CMK (cell line): Measurements from ENCODE around the gene SHQ1.

Experiments used
- DNase-seq: peaks from one replicate; pipeline ENCODE4 v3.0.0-alpha.2; 2010; ENCODE audit warnings: low read depth

SHQ1 gene

GRCh38 chr3:72848703-72849081 lies 447 bp upstream of the SHQ1 start:
- no peak for DNase-seq

- DNase-seq = no peak
These were observed 963 bp downstream of the SHQ1 start for GRCh38 chr3:72847282-72847681.

GRCh38 chr3:72846166-72846565 lies 2.1 kb downstream of the SHQ1 start:
- DNase-seq = no peak

- DNase-seq = no peak
These were observed 3.7 kb downstream of the SHQ1 start for GRCh38 chr3:72844436-72844993.

- DNase-seq = no peak
These were observed 9.2 kb downstream of the SHQ1 start for GRCh38 chr3:72839057-72839456.

GRCh38 chr3:72836923-72837322 lies 11.3 kb downstream of the SHQ1 start:
- no peak for DNase-seq

GRCh38 chr3:72836416-72836815 lies 11.8 kb downstream of the SHQ1 start:
- no peak for DNase-seq

GRCh38 chr3:72830452-72831223 lies 17.6 kb downstream of the SHQ1 start:
- no peak for DNase-seq

- DNase-seq = no peak
These were observed 18.5 kb downstream of the SHQ1 start for GRCh38 chr3:72829701-72830100.

- DNase-seq = no peak
These were observed 27.0 kb downstream of the SHQ1 start for GRCh38 chr3:72821161-72821781.

GRCh38 chr3:72820415-72820814 lies 27.8 kb downstream of the SHQ1 start:
- DNase-seq = no peak

GRCh38 chr3:72818905-72819304 lies 29.3 kb downstream of the SHQ1 start:
- no peak for DNase-seq

GRCh38 chr3:72818092-72818773 lies 30.0 kb downstream of the SHQ1 start:
- DNase-seq = no peak

- no peak for DNase-seq
These were observed 31.3 kb downstream of the SHQ1 start for GRCh38 chr3:72816862-72817355.

- no peak for DNase-seq
These were observed 33.9 kb downstream of the SHQ1 start for GRCh38 chr3:72814308-72814707.

GRCh38 chr3:72812201-72812600 lies 36.0 kb downstream of the SHQ1 start:
- no peak for DNase-seq

- DNase-seq = no peak
These were observed 36.7 kb downstream of the SHQ1 start for GRCh38 chr3:72811571-72811970.

GRCh38 chr3:72810659-72811434 lies 37.4 kb downstream of the SHQ1 start:
- no peak for DNase-seq

GRCh38 chr3:72810063-72810462 lies 38.2 kb downstream of the SHQ1 start:
- no peak for DNase-seq

- no peak for DNase-seq
These were observed 43.9 kb downstream of the SHQ1 start for GRCh38 chr3:72804361-72804760.

- DNase-seq = no peak
These were observed 44.7 kb downstream of the SHQ1 start for GRCh38 chr3:72803573-72803972.

GRCh38 chr3:72802001-72802400 lies 46.2 kb downstream of the SHQ1 start:
- DNase-seq = no peak
